CD4-positive, alpha-beta T cell treated with Interleukin-4 for 4 hours (primary cell): ENCODE results near the gene APCDD1L.

Source experiments
- DNase-seq: peaks from one replicate; pipeline ENCODE4 v3.0.0-alpha.2; 2020

Gene APCDD1L

GRCh38 chr20:58515233-58516212 lies at the start of gene APCDD1L:
TSS of gene APCDD1L (minus strand) at chr20:58515399. CDS start at chr20:58514707, 692 bp downstream.
- DNase-seq = no peak

GRCh38 chr20:58559368-58559729 lies 44.1 kb upstream of the APCDD1L start:
- DNase-seq = no peak

GRCh38 chr20:58558486-58559367 lies 43.5 kb upstream of the APCDD1L start:
- no peak for DNase-seq

DNA sequence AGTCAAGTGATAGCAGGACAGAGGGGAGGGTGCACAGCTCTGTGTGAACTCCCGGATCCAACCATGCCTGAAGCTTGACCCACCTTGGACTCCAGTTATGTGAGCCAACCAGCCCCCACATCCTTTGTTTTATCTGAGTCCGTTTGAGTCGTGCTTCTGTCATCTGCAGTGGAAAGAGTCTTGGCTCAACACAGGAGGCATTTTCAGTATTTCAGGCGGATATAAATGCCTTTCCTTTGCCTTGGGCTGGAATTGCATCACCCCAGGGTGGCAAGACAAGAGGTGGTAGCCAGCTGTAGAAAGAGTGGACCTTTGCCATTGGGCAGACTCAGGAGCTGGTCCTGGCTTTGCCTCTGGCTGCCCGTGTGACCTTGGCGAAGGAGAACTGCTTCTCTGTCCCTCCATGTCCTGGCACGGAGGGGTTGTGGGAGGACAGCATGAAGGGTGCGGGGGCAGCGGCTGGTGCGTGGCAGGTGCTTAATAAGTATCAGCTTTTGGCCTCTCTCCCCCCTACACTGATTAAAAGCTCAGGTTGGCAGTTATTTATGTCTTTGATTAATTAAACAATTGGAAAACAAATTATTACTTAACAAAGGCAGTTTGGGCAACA lies 42.6 kb upstream of the APCDD1L start:
- no peak for DNase-seq

DNA sequence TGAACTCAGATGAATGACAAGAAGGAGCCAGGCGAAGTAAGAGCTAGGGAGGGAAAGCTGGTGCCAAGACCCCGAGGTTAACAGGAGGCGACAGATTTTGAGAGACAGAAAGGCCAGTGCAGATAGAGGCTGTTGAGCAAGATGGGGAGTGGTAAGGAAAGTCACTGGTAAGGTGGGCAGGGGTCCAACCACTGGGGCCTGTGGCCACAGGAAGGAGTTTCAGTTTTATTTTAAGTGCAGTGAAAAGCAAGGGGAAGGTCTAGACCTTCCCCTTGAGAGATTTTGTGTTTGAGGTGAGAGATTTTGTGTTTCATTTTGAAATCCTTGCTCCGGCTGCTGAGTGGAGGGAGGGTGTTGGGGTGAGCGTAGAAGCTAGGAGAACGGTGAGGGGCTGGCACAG lies 41.8 kb upstream of the APCDD1L start:
- no peak for DNase-seq

- DNase-seq = no peak
Measured at GRCh38 chr20:58555078-58555765, 40.0 kb upstream of the APCDD1L start.

GRCh38 chr20:58554541-58554940 lies 39.3 kb upstream of the APCDD1L start:
- no peak for DNase-seq

- DNase-seq = no peak
Measured at GRCh38 chr20:58553841-58554240, 38.6 kb upstream of the APCDD1L start.

- DNase-seq = no peak
Measured at GRCh38 chr20:58553166-58553696, 38.0 kb upstream of the APCDD1L start.

DNA sequence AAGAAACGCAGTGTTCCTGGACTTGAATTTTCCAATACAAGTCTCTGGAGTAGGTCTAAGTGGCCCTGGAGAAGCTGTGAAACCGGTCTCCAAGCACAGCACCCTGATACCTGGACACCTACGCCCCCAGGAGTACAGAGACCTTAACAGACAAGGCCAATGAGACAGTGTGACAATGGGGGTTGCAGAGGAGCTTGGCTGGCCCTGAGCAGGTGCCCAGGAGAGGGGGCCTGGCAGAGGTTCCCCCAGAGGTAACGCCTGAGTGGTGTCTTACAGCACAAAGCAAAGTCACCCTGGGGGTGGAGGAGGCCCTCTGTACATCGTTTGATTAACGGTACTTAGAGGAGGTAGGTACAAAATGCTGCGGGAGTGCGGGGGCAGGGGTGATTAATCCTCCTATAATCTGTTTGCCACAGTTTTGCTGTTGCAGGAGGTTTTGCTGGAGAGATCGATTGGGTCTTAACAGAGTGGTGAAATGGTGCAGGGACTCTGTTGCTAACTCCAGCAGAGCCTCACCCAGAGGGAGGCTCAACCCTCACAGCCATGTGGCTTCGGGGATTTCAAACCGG lies 37.3 kb upstream of the APCDD1L start:
- DNase-seq = no peak

- DNase-seq = no peak
Measured at GRCh38 chr20:58551631-58552030, 36.4 kb upstream of the APCDD1L start.

GRCh38 chr20:58550275-58551059 lies 35.3 kb upstream of the APCDD1L start:
- DNase-seq = no peak

DNA sequence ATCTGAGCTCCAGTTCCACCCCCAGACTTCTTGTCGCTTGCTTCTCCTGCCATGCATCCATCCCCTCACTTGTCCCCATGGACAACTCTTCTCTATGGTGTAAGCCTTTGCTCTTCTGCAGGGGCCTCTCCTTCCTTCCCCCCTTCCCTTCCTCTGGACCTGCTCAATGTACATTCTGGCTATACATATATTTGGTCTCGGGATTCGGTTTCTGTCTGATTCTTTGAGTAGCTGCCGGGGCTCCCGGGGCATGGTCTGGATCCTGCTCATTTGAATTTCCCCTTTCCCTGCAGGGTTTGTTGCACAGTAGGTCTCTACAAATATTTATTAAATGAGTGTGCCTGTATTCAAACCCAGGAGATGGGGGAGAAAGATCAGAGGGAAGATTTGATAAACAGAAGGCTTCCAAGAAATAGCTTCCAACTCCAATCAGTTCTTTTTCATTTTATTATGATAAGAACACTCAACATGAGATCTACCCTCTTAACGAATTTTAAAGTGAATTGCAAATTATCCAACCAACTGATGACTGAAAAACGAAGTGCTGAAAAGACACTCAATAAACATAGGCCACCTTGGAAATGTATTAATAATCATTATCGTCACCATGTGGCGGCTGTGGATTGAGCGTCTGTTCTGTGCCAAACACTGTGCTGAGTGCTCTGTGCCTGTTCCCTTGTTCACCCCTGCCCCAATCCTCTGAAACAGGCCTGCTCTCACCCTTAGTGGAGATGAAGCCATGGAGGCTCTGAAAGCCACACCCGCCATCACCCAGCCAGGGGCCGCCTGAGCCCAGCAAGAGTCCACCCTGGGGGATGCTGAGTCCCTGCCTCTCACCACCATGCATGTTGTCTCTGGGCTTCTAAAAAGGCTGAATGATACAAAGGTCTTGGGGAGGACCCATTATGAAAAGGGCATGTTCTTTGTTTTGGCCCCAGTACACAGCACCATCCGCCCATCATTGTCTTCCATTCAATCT lies 34.3 kb upstream of the APCDD1L start:
- DNase-seq = no peak

DNA sequence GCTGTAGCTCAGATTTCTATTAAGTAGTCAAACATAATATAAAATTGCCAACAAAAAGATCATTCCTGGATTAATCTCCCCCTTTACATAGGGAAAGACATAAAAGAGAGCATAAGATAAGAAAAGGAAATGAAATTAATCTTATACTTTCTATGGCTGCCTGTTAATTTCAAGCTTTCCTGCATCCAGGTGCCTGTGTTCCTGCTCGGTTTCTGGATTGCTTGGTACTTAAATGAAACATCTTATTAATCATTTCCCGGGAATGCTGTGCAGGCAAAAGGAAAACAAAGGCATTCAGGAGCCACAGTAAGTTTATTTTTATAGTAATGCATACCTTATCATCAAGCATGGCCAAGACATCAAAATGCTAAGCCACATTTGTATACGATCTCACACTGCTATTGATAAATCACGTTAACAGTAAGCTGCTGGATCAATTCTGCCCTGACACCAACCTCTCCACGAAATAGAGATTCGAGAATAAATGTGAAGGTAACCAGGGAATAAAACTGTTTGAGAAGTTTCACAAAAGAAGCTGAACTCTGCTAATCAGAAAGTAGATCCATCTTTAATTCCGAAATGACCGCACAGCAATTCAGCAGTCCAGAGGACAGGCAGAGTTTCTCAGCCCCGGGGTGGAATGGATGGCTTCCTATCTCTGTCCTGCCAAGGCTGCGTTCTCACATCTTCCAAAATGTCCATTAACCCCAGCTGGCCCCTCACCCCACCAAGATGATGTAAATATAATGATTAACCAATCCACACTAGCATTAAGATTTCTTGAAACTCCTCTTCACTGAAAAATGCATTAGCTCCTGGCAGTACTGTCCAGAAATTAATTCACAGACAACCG lies 32.6 kb upstream of the APCDD1L start:
- DNase-seq = no peak

- no peak for DNase-seq
Measured at GRCh38 chr20:58546756-58547622, 31.8 kb upstream of the APCDD1L start.

DNA sequence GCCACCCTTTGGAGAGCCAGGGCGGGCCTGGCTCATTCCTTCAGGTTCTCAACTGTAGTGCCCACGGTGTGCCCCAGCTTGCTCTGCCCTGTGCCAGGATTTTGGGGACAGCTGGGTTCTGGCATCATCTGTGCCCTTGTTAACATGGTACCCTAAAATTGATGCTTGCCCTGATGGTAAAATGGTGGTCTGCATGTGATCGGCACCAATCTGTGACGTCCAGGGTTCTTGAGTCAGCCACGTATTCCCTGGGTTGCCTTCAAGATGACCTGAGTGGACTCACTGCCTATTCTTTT lies 31.2 kb upstream of the APCDD1L start:
- no peak for DNase-seq

GRCh38 chr20:58545565-58546415 lies 30.6 kb upstream of the APCDD1L start:
- DNase-seq = no peak
